PC-9 (cell line): ENCODE results near the gene RARB.

Experiments used
- CTCF ChIP-seq: fragments of 200-600 bp; sonication (generic); conservative IDR thresholded peaks from 2 replicates; pipeline ENCODE4 v1.6.1; 2017; ENCODE audit warnings: mixed run types, antibody characterized with exemption, mild to moderate bottlenecking, moderate library complexity
- EZH2 ChIP-seq: fragments of 200-600 bp; sonication (generic); IDR thresholded peaks from 2 replicates; pipeline ENCODE4 v1.8.0; 2017; ENCODE audit warnings: antibody characterized with exemption, low read depth

- no peak for TF ChIP-seq CTCF
- no peak for TF ChIP-seq EZH2
Measured at GRCh38 chr3:25432176-25432720, 4.2 kb downstream of the RARB start.
